H9 (cell line): ENCODE results near the gene IL36G. TPM values are rescaled to one million over a fixed set of nuclear protein-coding genes. Genes with fewer than 3 reads are reported as not detected.

Source experiments
- DNase-seq: peaks from one replicate; pipeline ENCODE4 v3.0.0-alpha.2; 2017
- H2AFZ ChIP-seq: one replicate; pipeline ENCODE4 v1.6.1; 2013; ENCODE audit warnings: mild to moderate bottlenecking, low read length, control low read depth, moderate library complexity
- H2AK5ac ChIP-seq: 2 replicates; pipeline ENCODE4 v1.6.1; 2013; ENCODE audit warnings: low read length, control low read depth, mixed read lengths; ENCODE audit not compliant: insufficient read length
- H2BK120ac ChIP-seq: one replicate; pipeline ENCODE4 v1.6.1; 2013; ENCODE audit warnings: low read depth, mild to moderate bottlenecking, low read length, control low read depth, inconsistent platforms; ENCODE audit not compliant: poor library complexity, severe bottlenecking
- H2BK12ac ChIP-seq: 2 replicates; pipeline ENCODE4 v1.6.1; 2013; ENCODE audit warnings: low read length, control low read depth, mixed read lengths, low read depth; ENCODE audit not compliant: insufficient read length
- H2BK15ac ChIP-seq: 2 replicates; pipeline ENCODE4 v1.6.1; 2013; ENCODE audit warnings: low read depth, low read length, control low read depth
- H2BK20ac ChIP-seq: one replicate; pipeline ENCODE4 v1.6.1; 2013; ENCODE audit warnings: low read depth, mild to moderate bottlenecking, low read length, control low read depth, inconsistent platforms; ENCODE audit not compliant: poor library complexity, severe bottlenecking
- H2BK5ac ChIP-seq: 2 replicates; pipeline ENCODE4 v1.6.1; 2013; ENCODE audit warnings: low read length, control low read depth, mixed read lengths; ENCODE audit not compliant: insufficient read length
- H3K14ac ChIP-seq: 2 replicates; pipeline ENCODE4 v1.6.1; 2013; ENCODE audit warnings: low read length, control low read depth; ENCODE audit not compliant: insufficient read depth
- H3K18ac ChIP-seq: 2 replicates; pipeline ENCODE4 v1.6.1; 2013; ENCODE audit warnings: low read depth, mild to moderate bottlenecking, mixed read lengths, low read length, control low read depth; ENCODE audit not compliant: insufficient read length
- H3K23ac ChIP-seq: 2 replicates; pipeline ENCODE4 v1.6.1; 2013; ENCODE audit warnings: low read length, control low read depth, mixed read lengths, low read depth; ENCODE audit not compliant: insufficient read length
- H3K23me2 ChIP-seq: 2 replicates; pipeline ENCODE4 v1.6.1; 2013; ENCODE audit warnings: low read depth, mild to moderate bottlenecking, mixed read lengths, low read length, control low read depth; ENCODE audit not compliant: insufficient read length, poor library complexity, severe bottlenecking
- H3K27ac ChIP-seq: 2 replicates; pipeline ENCODE4 v1.5.1; 2013; ENCODE audit warnings: low read length, control low read depth, mixed read lengths, low read depth; ENCODE audit not compliant: insufficient read length
- H3K27me3 ChIP-seq: 2 replicates; pipeline ENCODE4 v1.6.1; 2013; ENCODE audit warnings: low read length, control low read depth, inconsistent platforms; ENCODE audit not compliant: insufficient read depth
- H3K4ac ChIP-seq: 2 replicates; pipeline ENCODE4 v1.6.1; 2013; ENCODE audit warnings: low read depth, mild to moderate bottlenecking, control low read depth, inconsistent platforms, low read length, moderate library complexity
- H3K4me1 ChIP-seq: 2 replicates; pipeline ENCODE4 v1.6.1; 2013; ENCODE audit warnings: low read length, control low read depth, inconsistent platforms; ENCODE audit not compliant: insufficient read depth
- H3K4me2 ChIP-seq: 2 replicates; pipeline ENCODE4 v1.6.1; 2013; ENCODE audit warnings: low read length, control low read depth, mixed read lengths; ENCODE audit not compliant: insufficient read length, insufficient read depth
- H3K56ac ChIP-seq: 2 replicates; pipeline ENCODE4 v1.6.1; 2013; ENCODE audit warnings: low read depth, mild to moderate bottlenecking, mixed read lengths, low read length, control low read depth; ENCODE audit not compliant: insufficient read length
- H3K79me1 ChIP-seq: 2 replicates; pipeline ENCODE4 v1.6.1; 2013; ENCODE audit warnings: low read depth, mild to moderate bottlenecking, moderate library complexity, low read length, control low read depth, inconsistent platforms; ENCODE audit not compliant: insufficient read depth, poor library complexity, severe bottlenecking
- H3K79me2 ChIP-seq: 2 replicates; pipeline ENCODE4 v1.6.1; 2013; ENCODE audit warnings: low read length, control low read depth, inconsistent platforms; ENCODE audit not compliant: insufficient read depth
- H3K9ac ChIP-seq: 2 replicates; pipeline ENCODE4 v1.6.1; 2013; ENCODE audit warnings: low read length, control low read depth, mixed read lengths; ENCODE audit not compliant: insufficient read length; ENCODE audit errors: extremely low read depth
- H3K9me3 ChIP-seq: one replicate; pipeline ENCODE4 v1.6.1; 2013; ENCODE audit warnings: low read depth, low read length, inconsistent platforms; ENCODE audit not compliant: control insufficient read depth
- H3T11ph ChIP-seq: one replicate; pipeline ENCODE4 v1.6.1; 2013; ENCODE audit warnings: mild to moderate bottlenecking, low read length, control low read depth, inconsistent platforms
- H4K20me1 ChIP-seq: one replicate; pipeline ENCODE4 v1.6.1; 2013; ENCODE audit not compliant: control insufficient read depth, insufficient read length, insufficient read depth
- H4K5ac ChIP-seq: 2 replicates; pipeline ENCODE4 v1.6.1; 2013; ENCODE audit warnings: low read depth, mild to moderate bottlenecking, mixed read lengths, low read length, control low read depth; ENCODE audit not compliant: insufficient read length
- H4K8ac ChIP-seq: replicated peaks from 2 replicates; pipeline ENCODE4 v1.6.1; 2013; ENCODE audit warnings: low read length, control low read depth, mixed read lengths, low read depth; ENCODE audit not compliant: insufficient read length
- H4K91ac ChIP-seq: 2 replicates; pipeline ENCODE4 v1.6.1; 2013; ENCODE audit warnings: low read depth, mild to moderate bottlenecking, moderate library complexity, mixed read lengths, low read length, control low read depth; ENCODE audit not compliant: insufficient read length
- H3K27ac Mint-ChIP-seq, 3 experiments: 2 replicates in 2 of 3; 3 replicates in 1 of 3; pipeline ENCODE4 v1.8.0; 2020 to 2021; ENCODE audit warnings: mixed read lengths in 3 of 3, mild to moderate bottlenecking in 1 of 3, moderate library complexity in 1 of 3
- H3K27me3 Mint-ChIP-seq: 2 replicates; pipeline ENCODE4 v1.8.0; 2021; ENCODE audit warnings: low read depth, mild to moderate bottlenecking, moderate library complexity, mixed read lengths
- H3K36me3 Mint-ChIP-seq, 3 experiments: 2 replicates in 2 of 3; 3 replicates in 1 of 3; pipeline ENCODE4 v1.8.0; 2020 to 2021; ENCODE audit warnings: low read depth in 3 of 3, mixed read lengths in 3 of 3; ENCODE audit not compliant: insufficient read depth in 1 of 3
- H3K4me1 Mint-ChIP-seq, 2 experiments: 2 replicates each; pipeline ENCODE4 v1.8.0; 2020; ENCODE audit warnings: mixed read lengths in 2 of 2
- H3K4me3 Mint-ChIP-seq, 2 experiments: 2 replicates in 1 of 2; 3 replicates in 1 of 2; pipeline ENCODE4 v1.8.0; 2020 to 2021; ENCODE audit warnings: mild to moderate bottlenecking in 2 of 2, mixed read lengths in 2 of 2, moderate library complexity in 1 of 2
- H3K9me3 Mint-ChIP-seq, 2 experiments: 2 replicates in 1 of 2; 3 replicates in 1 of 2; pipeline ENCODE4 v1.8.0; 2020; ENCODE audit warnings: mild to moderate bottlenecking in 2 of 2, mixed read lengths in 2 of 2, moderate library complexity in 1 of 2
- WGBS: extraction: QIAGEN DNeasy Blood & Tissue Kit; methylation state at CpG from one replicate; pipeline ENCODE4 v1.1.7; 2013; ENCODE audit warnings: missing lambda C conversion rate, low lambda C conversion rate, mixed read lengths; ENCODE audit not compliant: insufficient read length; ENCODE audit errors: extremely low coverage; 5-methylcytosine and 5-hydroxymethylcytosine counted together
- total RNA-seq: library from RNA; stranded (reverse); gene quantifications from 2 replicates; pipeline ENCODE4 v1.2.1, GENCODE V29; 2021
- TF ChIP-seq, protein P1 (sequence below): fragments of 200-600 bp; sonication (generic); conservative IDR thresholded peaks from 3 replicates; pipeline ENCODE4 v1.8.0; 2021; ENCODE audit warnings: antibody characterized with exemption, mild to moderate bottlenecking

The IL36G gene
- total RNA-seq, 1 experiment from 2014 or later, result not detected

GRCh38 chr2:113015655-113016054 lies 37.8 kb downstream of the IL36G start:
- no peak overlapping the region for H3K23ac ChIP-seq
- no peak overlapping the region for H3K4me2 ChIP-seq
- H2BK15ac ChIP-seq, result no peak overlapping the region
- H3K4ac ChIP-seq, result no peak overlapping the region
- H3K27ac Mint-ChIP-seq, result no peak overlapping the region
- H3T11ph ChIP-seq, result no peak overlapping the region
- no peak overlapping the region for H4K5ac ChIP-seq
- no peaks in the 10 kb centered on the region for H4K20me1 ChIP-seq
- H2AFZ ChIP-seq, result no peak overlapping the region
- no peak overlapping the region for H2BK20ac ChIP-seq
- H3K56ac ChIP-seq, result no peak overlapping the region
- H3K27ac ChIP-seq, result no peak overlapping the region
- no peak overlapping the region for H2BK120ac ChIP-seq
- no peak overlapping the region for H3K4me3 Mint-ChIP-seq
- H3K27me3 Mint-ChIP-seq, result peaks cover 41% of the 10 kb centered on the region
- H4K8ac ChIP-seq, result no peak overlapping the region
- no peaks in the 10 kb centered on the region for H3K79me2 ChIP-seq
- no peaks in the 10 kb centered on the region for H3K79me1 ChIP-seq
- H2AK5ac ChIP-seq, result no peak overlapping the region
- no CpG with 5 or more reads among the region's 2 CpGs for WGBS
- H3K9me3 Mint-ChIP-seq, result peaks cover 27 to 65% of the 10 kb centered on the region in 2 experiments
- H3K27me3 ChIP-seq, result no peaks in the 10 kb centered on the region
- H3K9ac ChIP-seq, result no peak overlapping the region
- H4K91ac ChIP-seq, result no peak overlapping the region
- no peaks in the 10 kb centered on the region for H3K9me3 ChIP-seq
- no peak overlapping the region for H2BK5ac ChIP-seq
- no peak overlapping the region for H3K14ac ChIP-seq
- no peaks in the 10 kb centered on the region for H3K4me1 Mint-ChIP-seq
- H3K23me2 ChIP-seq, result no peaks in the 10 kb centered on the region
- H3K4me1 ChIP-seq, result no peaks in the 10 kb centered on the region
- DNase-seq, result no peak
- no peaks in the 10 kb centered on the region; a peak in 1 of 7 replicates for H3K36me3 Mint-ChIP-seq
- TF ChIP-seq, protein P1, sequence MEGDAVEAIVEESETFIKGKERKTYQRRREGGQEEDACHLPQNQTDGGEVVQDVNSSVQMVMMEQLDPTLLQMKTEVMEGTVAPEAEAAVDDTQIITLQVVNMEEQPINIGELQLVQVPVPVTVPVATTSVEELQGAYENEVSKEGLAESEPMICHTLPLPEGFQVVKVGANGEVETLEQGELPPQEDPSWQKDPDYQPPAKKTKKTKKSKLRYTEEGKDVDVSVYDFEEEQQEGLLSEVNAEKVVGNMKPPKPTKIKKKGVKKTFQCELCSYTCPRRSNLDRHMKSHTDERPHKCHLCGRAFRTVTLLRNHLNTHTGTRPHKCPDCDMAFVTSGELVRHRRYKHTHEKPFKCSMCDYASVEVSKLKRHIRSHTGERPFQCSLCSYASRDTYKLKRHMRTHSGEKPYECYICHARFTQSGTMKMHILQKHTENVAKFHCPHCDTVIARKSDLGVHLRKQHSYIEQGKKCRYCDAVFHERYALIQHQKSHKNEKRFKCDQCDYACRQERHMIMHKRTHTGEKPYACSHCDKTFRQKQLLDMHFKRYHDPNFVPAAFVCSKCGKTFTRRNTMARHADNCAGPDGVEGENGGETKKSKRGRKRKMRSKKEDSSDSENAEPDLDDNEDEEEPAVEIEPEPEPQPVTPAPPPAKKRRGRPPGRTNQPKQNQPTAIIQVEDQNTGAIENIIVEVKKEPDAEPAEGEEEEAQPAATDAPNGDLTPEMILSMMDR, result no peak
- H2BK12ac ChIP-seq, result no peak overlapping the region
- H3K18ac ChIP-seq, result no peak overlapping the region
